HG03442 (cell line): ENCODE results near the gene UBXN11.
"Not testable (repeated sequence)": the region's sequence is repeated elsewhere in the genome, so short reads cannot be mapped to it uniquely, and the experiment has no call there.

Experiments used
- ATAC-seq: cut with Tn5 transposase; IDR thresholded peaks from one replicate; pipeline ENCODE4 v1.9.1; 2021; ENCODE audit warnings: mild to moderate bottlenecking, moderate library complexity; ENCODE audit not compliant: unreplicated experiment

UBXN11 gene

DNA sequence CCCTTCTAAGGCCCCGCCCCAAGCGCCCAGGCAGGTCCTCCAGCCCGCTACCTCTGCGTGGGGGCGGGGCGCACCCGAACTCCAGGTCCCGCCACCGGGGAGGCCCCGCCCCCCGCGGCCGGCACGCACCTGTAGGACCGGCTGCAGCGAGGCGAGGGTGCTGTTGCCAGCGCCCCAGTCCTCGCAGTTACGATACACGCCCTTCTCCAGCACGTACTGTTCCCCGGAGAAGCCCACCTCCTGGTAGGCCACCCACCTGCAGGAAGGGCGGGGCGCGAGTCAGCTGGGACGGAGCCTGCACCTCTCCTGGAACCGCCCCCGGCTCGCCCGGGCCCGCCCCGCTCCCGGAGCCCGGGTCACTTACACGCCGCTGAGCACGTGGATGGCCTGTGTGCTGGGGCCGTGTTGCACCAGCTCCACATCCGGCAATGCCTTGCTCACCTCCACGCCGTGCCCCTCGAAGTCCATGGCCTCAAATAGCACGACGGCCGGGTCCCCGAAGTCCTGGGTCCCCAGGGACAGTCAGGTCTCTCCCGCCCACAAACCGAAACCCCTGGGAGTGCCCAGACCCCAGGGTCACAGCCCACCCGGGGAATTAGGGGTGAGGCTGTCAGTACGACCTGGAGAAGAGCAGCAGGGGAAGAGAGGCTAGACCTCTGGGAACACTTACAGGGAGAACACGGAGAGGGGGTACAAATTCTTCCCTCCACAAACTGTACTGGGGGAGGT, 30.2 kb upstream of the UBXN11 start:
- peak; percentile 58 for ATAC-seq

DNA sequence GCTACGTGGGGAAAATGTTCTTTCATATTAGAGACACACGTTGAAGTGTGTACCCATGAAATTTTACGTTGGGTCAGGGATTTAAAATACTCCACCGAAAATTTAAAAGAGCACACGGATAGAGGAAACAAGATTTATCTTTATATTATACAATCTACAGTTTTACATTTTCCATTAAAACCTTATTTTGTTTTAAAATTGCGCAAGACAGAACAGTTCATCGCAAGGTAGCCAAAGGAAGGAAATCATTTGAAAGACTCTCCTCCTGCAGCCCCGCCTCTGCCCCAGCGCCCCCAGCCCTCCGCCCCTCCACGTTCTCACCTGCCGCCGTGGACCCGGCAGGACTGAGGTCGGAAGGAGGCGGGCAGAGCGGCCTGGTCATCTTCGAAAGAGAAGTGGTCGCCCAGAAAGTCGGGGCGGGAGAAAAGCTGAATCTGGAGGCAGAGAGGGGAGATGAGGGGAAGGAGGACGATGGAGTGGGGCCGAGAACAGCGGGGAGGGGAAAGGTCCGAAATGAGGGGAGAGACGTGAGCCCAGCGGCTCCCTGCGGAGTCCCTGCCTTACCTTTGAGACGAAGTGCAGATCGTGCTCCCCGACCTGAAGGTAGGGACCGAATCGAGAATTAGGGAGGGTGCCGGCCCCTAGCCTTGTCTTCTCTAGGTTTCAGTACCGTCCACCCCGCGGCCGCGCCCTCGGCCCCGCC, 29.5 kb upstream of the UBXN11 start:
- no peak for ATAC-seq

DNA sequence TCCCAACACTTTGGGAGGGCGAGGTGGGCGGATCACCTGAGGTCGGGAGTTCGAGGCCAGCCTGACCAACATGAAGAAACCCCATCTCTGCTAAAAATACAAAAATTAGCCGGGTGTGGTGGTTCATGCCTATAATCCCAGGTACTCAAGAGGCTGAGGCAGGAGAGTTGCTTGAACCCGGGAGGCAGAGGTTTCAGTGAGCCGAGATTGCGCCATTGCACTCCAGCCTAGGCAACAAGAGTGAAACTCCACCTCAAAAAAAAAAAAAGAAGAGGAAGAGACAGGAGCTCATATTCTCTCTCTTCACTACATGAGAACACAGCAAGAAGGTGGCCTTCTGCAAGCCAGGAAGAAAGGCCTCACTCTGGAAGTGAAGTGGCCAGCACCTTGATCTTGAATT, 26.9 kb upstream of the UBXN11 start:
- ATAC-seq: not testable (repeated sequence)

DNA sequence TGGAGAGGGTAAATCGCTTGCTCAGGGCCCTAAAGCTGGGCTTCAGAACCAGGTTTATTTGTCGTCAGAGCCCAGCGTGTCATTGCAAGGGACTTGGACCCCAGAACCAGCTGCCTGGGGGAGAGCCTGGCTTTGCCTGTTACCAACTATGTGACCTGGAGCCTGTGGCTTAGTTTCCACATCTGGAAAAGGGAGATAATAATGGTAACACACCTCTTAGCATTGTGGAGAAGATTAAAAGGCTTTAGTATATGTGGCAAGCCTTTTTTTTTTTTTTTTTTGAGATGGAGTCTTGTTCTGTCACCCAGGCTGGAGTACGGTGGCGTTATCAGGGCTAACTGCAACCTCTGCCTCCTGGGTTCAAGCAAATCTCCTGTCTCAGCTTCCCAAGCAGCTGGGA, 23.8 kb upstream of the UBXN11 start:
- no peak for ATAC-seq

DNA sequence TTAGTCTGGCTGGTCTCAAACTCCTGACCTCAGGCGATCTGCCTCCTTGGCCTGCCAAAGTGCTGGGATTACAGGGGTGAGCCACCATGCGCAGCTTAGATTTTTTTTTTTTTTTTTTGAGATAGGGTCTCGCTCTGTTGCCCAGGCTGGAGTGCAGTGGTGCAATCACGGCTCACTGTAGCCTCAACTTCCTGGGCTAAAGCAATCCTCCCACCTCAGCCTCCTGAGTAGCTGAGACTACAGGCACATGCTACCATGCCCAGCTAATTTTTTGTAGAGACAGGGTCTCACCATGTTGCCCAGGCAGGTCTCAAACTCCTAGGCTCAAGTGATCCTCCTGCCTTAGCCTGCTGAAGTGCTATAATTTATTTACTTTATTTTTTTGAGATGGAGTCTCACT, 22.9 kb upstream of the UBXN11 start:
- ATAC-seq: not testable (repeated sequence)

DNA sequence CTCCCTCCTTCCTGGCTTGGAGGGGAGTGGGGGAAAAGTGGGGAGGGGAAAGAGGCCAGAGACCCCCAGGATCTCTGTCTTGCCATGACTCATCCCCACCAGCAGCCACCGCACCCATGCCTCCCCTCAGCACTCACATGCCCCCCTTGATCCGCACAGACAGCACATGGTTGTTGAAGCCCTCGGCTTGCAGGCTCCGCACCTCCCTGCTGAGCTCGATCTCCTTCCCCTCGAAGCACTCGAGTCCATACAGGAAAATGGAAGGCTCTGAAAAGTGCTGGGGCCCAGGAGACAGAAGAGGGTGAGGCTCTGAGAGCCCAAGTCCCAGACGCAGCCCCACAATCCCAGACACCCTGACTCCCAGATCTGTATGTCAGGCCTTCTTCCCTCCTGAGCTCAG, 22.2 kb upstream of the UBXN11 start:
- ATAC-seq: no peak

DNA sequence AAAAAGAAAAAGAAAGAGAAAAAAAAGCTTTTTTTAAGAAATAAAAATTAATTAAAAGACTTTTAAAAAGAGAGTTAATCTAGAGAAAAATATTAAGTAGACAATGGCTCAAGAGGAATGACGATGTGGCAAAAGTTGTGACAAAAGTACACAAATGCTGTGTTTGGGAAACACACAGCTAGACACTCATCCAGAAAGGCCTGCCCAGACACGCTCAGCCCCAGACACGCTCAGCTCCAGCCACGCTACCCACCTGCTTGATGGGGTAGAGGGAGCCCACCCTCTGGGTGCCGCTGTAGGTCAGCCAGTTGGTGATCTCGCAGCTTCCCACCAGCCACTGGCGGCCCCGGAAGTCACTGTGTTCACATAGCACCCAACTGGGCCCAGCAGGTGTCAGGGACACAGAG, 21.5 kb upstream of the UBXN11 start:
- ATAC-seq: no peak

DNA sequence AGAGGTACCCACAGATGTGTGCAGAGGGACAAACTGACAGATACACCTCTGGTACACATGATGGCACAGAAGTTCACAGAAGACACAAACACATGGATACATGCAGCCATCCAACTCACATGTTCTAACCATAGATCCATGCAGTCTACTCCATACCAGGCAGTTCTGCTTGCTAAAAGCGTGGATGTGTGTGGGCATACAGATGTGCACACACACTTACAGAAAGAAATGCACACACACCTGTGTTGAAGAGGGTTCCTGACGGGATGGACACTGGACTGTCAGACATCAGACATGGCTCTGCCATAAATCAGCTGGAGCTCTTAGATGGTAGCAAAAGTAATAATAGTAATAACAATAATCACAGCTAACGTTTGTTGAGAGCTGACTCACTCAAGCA, 18.1 kb upstream of the UBXN11 start:
- ATAC-seq: no peak

DNA sequence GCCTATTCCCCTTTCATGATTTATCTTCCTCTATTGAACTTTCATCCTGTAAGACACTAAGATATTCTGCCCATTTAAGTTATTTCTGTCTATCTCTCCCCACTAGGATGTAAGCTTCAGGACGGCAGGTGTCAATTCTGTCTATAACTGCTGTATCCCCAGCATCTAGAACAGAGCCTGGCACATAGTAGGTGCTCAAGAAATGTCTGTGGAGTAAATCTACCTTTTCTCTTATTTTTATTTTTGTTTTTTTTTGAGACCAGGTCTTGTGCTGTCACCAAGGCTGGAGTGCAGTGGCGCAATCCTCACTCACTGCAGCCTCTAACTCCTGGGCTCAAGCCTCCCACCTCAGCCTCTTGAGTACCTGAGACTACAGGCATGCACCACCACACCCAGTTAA, 16.9 kb upstream of the UBXN11 start:
- no peak for ATAC-seq

DNA sequence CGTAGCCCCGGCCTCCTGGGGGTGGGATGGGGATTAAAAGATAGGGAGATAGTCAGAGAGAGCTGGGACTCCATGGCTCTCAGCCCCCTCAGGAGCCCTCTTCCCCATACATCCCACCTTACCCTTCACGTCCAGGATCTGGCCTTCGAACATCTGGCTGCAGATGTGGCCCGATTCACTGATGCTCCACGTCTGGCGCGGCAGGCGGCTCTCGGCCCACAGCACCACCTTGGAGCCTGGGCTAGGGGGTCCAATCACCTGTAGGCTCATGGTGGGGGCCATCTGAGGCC, 15.6 kb upstream of the UBXN11 start:
- ATAC-seq: no peak

DNA sequence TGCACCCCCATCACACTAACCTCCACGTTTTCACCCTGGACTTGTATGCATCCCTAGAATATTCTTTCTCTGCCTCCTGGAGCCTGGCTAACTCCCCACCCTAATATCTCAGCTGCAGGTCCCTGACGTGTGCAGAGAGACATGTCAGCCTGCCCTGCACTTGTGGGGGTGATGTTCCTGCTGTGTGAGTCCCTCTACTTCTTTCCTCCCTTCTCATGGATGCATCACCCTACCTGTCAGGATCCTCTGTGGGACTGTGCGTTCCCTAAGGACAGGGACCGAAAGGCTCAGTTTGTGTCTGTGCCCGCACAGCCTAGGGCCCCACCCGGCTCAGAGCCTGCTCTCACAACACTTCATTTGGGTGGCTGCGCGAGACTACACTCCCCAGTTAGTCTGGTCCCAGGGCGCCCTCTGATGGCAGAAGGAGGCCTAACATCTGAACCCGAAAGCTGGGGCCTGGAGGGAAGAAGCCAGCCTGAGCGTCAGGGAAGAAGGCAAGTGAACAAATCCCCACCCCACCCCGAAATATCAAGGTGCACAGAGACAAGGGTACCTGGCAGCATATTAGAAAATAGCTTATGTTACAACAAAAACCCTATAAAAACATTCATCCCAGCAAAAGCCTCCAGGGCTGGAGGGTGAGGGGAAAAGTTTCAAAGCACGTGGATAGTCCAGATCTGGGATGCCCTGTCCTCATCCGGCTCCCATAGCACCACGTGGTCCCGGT, 15.0 kb upstream of the UBXN11 start:
- peak; percentile 31 for ATAC-seq

DNA sequence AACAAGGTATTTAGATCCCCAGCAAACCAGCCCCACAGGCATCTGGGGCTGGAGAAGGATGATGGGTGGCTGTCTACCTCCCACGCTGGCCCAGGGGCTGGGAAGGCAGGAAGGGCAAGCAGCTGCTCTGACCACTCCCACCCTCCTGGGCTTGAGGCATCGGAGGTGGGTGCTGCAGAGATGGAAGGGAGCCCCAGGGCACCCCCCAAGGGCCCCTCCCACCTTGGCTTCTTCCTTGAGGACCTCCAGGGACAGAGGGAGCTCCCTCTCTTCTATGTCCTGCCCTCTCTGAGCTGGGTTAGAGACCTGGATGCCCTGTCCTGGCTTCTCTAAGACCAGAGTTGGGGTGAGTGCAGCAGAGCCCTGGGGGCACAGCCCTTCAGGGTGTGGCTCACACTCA, 14.5 kb upstream of the UBXN11 start:
- ATAC-seq: no peak

DNA sequence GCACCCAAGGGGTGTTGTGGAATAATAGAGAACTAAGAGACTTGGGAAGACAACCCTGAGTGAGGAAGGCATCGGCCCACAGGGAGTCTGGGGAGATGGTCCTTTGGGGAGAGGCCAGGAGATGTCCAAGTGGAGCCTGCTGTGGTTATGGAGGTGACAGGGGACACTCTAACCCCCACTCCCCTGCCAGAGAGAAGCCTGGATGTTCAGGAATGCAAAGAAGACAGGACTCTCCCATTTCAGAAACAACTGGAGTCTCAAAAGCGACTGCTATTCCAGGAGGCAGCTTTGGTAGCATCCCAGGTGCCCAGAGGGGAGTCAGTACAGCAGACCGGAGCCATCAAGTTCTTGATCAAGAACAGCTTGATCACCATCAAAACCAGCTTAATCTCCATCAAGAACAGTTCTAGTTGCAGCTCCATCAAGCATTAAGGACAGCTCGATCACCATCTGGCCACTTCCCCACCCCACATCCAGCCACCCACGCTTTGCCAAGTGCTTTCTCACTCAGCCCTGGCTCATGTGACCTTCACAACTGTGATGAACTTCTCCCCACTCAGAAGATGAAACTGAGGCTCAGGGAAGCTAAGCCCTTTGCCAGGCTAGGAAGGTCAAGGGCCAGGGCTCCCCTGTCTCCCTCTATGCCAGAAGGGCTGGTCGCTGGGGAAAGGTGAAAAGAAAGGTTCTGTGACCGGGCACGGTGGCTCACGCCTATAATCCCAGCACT, 12.1 kb upstream of the UBXN11 start:
- no peak for ATAC-seq

DNA sequence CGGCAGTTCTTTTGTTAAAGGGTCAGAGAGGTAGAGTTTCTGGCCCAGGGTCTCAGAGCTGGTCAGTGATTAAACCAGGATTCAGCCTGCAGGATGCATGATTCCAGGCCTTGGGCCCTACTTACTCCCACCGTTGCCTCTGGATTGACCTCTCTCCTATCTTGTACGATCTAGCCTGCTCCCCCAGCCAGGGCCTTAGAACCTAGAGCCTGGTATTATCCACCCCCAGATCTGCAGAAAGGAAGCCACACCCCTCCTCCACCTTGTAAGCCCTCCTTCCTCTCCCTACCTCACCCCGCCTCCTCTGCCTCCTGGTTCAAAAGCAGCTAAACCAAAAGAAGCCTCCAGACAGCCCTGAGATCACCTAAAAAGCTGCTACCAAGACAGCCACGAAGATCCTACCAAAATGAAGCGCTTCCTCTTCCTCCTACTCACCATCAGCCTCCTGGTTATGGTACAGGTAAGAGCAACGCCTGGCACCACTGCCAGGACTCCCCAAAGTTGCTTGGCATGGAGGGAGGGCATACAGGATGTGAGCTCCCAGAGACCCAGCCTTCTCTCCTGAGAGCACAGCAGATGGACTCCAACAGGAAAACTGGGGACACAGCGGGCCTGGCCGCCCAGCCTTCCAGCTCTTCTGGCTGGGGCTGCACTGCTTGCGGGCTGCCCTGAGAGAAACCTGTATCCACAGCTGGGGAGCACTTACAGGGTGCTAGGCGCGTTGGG, 11.3 kb upstream of the UBXN11 start, which contains the start of gene CD52:
Gene CD52, plus strand, starts transcription at position 347 of the 726 bp plus-strand sequence. Its CDS starts 60 bp downstream, at position 407.
- peak; percentile 38 for ATAC-seq

DNA sequence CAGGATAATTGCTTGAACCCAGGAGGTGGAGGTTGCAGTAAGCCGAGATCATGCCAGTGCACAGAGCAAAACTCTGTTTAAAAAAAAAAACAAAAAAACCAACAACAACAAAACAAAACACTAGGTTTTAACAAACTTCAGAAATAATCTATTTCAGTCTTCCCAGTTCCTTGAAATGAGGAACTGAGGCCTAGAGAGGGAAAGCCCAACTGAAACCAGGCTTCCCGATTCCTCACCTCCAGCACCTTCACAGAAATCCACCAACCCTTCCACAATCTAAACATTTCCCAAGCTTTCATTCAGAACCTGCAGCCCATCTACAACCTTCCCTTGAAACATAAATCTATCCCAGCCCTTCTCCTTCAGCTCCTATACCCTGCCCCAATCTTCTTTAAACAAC, 10.7 kb upstream of the UBXN11 start:
- no peak for ATAC-seq

DNA sequence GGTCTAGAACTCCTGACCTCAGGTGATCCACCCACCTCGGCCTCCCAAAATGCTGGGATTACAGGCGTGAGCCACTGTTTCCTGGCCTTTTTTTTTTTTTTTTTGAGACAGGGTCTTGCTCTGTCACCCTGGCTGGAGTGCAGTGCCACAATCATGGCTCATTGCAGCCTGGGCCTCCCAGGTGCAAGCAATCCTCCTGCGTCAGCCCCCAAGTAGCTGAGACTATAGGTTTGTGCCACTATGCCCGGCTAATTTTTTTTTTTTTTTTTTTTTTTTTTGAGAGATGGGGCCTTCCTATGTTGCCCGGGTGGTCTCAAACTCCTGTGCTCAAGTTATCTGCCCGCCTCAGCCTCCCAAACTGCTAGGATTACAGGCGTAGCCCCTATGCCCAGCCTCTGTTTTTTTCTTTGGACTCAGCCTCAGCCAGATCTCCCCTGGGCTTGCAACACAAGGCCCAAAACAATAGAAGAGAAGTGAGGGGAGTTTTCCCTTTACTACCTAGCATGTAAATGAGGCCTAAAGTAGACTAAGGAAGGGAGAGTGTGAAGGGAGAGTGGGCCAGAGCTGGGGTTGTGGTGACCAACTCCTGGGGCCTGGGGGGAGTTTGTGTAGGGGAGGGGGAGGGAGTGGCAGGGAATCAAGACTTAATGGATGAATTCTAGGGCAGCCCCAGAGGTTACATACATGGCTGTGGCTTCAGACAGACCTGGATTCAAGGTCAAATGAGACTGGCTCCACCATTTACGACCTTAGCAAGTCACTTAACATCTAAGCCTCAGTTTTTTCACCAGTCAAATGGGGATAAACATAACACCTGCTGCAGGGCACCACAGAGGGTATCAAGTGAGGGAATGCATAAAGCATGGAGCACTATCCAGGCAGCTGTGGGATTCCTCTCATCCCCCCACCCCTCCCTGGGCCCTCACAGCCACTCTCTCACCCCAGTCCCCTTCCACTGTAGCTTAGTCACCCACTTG, 9.7 kb upstream of the UBXN11 start:
- no peak for ATAC-seq

DNA sequence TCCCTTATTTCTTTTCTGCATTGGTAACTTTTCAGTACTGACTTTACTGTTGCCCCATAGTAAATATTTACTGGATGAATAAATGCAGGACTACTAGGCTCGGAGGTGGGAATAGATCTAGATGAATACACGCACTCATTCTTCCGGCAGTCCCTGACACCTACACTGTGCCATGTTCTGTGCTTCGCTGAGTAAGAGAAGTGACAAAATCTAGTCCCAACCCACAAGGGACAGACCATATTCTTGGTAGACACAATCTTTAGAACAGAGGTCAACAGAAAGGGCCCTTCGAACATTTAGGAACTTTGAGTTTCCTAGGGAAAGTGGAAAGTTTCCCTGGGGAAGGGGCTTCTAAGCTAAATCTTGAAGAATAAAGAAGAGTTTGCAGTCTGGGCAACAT, 8.1 kb upstream of the UBXN11 start:
- ATAC-seq: no peak

DNA sequence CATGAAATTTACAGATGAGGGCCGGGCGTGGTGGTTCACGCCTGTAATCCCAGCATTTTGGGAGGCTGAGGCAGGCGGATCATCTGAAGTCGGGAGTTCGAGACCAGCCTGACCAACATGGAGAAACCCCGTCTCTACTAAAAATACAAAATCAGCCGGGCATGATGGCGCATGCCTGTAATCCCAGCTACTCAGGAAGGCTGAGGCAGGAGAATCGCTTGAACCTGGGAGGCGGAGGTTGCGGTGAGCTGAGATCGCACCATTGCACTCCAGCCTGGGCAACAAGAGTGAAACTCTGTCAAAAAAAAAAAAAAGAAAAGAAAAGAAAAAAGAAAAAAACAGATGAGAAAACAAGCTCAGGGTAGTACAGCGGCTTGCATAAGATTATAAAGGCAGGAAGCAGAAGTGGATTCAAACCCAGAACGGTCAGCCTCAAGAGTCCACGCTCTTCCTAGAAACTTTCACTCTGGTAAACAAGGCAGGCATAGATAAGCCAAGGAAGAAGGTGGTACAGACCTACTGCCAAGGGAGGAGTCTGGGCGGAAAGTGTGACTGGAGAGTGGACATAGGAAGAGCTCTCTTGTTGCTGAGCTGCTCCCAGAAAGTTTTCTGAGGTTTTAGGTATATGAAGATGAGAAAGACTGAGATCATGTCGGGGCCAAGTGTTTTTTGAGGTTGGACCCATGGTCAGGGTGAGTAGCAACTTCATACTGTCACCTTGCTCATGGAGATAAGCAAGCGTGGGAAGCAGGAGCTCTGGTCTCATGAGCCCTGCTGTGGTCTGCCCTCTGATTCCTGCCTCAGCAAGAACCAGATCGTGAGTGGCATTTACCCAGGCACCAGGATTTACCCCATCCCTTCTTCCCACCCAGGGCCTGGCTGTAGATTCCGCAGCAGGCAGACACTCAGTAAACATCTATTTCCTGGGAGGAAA, 1.8 kb upstream of the UBXN11 start:
- ATAC-seq: not testable (repeated sequence)
